ENCODE measurements around the gene CCT6A. TPM values are rescaled to one million over a fixed set of nuclear protein-coding genes. Genes with fewer than 3 reads are reported as not detected.

The CCT6A gene
- total and polyA plus RNA-seq, 9 of the 15 experiments (the other 6 are each of a cell fraction or from before 2014, with no cell fraction given) = 244 to 708 (median 387) TPM

DNA sequence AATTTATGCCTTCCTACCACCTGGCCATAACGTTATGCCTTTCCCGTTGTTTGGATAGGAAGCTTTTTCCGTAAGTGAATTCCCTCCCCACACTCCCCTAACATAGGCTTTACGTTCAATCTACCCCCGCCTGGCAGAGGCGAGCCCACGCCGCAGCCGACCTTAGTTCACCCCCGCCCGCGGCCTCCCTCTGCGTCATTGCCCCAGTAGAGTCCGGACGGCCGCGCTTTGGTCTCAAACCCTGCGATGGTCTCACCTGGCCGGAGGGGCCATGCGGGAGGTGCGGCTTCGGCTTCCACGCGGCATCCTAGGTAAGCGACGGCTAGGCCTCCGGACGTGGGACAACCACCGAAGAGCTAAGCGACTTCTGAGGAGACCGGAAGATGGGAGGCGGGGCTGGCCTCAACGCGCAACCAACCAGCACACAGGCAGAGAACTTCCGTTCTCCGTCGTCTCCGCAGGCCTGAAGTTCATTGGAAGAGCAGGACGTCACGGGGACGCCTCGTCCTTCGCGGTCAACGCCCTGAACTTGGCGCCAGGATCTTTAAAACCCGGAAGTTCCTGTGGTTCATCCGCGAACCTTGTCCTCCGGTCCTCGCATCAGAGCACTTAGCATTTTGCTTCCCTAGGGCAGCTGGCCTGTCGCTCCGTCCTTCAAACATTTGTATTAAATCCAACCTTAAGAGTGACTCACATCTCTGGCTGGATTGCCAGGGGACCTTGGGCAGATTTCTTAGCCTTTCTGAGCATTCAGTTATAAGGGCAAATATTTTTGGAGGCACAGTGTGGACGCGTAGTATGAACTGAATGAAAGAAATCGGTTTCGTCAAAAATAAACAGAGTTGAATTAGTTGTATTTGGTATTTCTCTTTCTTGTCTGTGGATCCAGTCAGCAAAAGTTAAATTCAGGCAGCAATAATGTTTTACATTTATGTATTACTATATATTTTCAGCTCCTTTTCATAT, 54.8 kb downstream of the CCT6A start, which contains the start of gene CHCHD2 (continued):
- TF ChIP-seq EWSR1 (IDR thresholded peaks at IDR 0.05; ENCODE audit: borderline replicate concordance, low read depth, partially characterized antibody) (no peak), HNRNPK (IDR thresholded peaks at IDR 0.05; ENCODE audit: low read depth, low read length, poor library complexity, severe bottlenecking) (no peak), SNIP1 (IDR thresholded peaks at IDR 0.05; ENCODE audit: low read depth) (0 out of 2 replicates have a peak, but pooled peaks have one; percentile 24), RBM25 (IDR thresholded peaks at IDR 0.05; ENCODE audit: low read depth, low read length, severe bottlenecking) (peak; percentile 89), DACH1 (IDR thresholded peaks at IDR 0.05; ENCODE audit: partially characterized antibody) (no peak), VEZF1 (CRISPR knock-in tag; IDR thresholded peaks at IDR 0.05) (no peak), MBD2 (IDR thresholded peaks at IDR 0.05; ENCODE audit: borderline replicate concordance, low read depth) (peak; percentile 90), NCOA6 (IDR thresholded peaks at IDR 0.05) (no peak), ZNF518B (CRISPR knock-in tag; IDR thresholded peaks at IDR 0.05) (no peak), CGGBP1 (CRISPR knock-in tag; IDR thresholded peaks at IDR 0.05) (no peak), TCF7L2 (IDR thresholded peaks at IDR 0.05; ENCODE audit: low read depth, low read length) (no peak), HES1 (IDR thresholded peaks at IDR 0.05; ENCODE audit: low read depth) (no peak)
- TF ChIP-seq, protein P1, sequence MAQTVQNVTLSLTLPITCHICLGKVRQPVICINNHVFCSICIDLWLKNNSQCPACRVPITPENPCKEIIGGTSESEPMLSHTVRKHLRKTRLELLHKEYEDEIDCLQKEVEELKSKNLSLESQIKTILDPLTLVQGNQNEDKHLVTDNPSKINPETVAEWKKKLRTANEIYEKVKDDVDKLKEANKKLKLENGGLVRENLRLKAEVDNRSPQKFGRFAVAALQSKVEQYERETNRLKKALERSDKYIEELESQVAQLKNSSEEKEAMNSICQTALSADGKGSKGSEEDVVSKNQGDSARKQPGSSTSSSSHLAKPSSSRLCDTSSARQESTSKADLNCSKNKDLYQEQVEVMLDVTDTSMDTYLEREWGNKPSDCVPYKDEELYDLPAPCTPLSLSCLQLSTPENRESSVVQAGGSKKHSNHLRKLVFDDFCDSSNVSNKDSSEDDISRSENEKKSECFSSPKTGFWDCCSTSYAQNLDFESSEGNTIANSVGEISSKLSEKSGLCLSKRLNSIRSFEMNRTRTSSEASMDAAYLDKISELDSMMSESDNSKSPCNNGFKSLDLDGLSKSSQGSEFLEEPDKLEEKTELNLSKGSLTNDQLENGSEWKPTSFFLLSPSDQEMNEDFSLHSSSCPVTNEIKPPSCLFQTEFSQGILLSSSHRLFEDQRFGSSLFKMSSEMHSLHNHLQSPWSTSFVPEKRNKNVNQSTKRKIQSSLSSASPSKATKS (CRISPR knock-in tag; IDR thresholded peaks at IDR 0.05) = no peak
- TF ChIP-seq, protein P2, sequence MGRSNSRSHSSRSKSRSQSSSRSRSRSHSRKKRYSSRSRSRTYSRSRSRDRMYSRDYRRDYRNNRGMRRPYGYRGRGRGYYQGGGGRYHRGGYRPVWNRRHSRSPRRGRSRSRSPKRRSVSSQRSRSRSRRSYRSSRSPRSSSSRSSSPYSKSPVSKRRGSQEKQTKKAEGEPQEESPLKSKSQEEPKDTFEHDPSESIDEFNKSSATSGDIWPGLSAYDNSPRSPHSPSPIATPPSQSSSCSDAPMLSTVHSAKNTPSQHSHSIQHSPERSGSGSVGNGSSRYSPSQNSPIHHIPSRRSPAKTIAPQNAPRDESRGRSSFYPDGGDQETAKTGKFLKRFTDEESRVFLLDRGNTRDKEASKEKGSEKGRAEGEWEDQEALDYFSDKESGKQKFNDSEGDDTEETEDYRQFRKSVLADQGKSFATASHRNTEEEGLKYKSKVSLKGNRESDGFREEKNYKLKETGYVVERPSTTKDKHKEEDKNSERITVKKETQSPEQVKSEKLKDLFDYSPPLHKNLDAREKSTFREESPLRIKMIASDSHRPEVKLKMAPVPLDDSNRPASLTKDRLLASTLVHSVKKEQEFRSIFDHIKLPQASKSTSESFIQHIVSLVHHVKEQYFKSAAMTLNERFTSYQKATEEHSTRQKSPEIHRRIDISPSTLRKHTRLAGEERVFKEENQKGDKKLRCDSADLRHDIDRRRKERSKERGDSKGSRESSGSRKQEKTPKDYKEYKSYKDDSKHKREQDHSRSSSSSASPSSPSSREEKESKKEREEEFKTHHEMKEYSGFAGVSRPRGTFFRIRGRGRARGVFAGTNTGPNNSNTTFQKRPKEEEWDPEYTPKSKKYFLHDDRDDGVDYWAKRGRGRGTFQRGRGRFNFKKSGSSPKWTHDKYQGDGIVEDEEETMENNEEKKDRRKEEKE (IDR thresholded peaks at IDR 0.05; ENCODE audit: borderline replicate concordance in 1 of 2, control insufficient read depth in 1 of 2, low read depth in 2 of 2, low read length in 1 of 2) = no peak
